H1 (cell line): ENCODE data around the gene DHPS. TPM values are rescaled to one million over a fixed set of nuclear protein-coding genes. Genes with fewer than 3 reads are reported as not detected.

Source experiments
- CTCF ChIA-PET: fragments of 300-600 bp; sonication (Branson Sonifier 250); formaldehyde crosslinking; loops from one replicate; lab custom pipeline; 2021; ENCODE audit not compliant: partially characterized antibody; lab: Charles Lee
- POLR2A ChIA-PET: fragments of 300-600 bp; sonication (Branson Sonifier 250); formaldehyde crosslinking; loops from one replicate; lab custom pipeline; 2021; ENCODE audit warnings: inconsistent platforms; ENCODE audit not compliant: partially characterized antibody; lab: Charles Lee
- DNase-seq, 2 experiments: peaks; one replicate each; pipeline versions ENCODE4 v3.0.0 to v3.0.0-alpha.2; 2010 to 2022; ENCODE audit warnings: low spot score in 2 of 2, low read depth in 1 of 2, mixed read lengths in 1 of 2
- FAIRE-seq: peaks from 2 replicates; lab custom pipeline; 2011; peaks lifted over from hg19 to GRCh38; lab: Jason Lieb, UNC
- H2AFZ ChIP-seq: 2 replicates; pipeline ENCODE4 v1.8.1; 2012; ENCODE audit warnings: low read length, inconsistent platforms
- H2AK5ac ChIP-seq: 2 replicates; pipeline ENCODE4 v1.6.1; 2013; ENCODE audit warnings: low read depth, low read length
- H2BK120ac ChIP-seq: replicated peaks from 2 replicates; pipeline ENCODE3; 2013; ENCODE audit warnings: low read depth, low read length, inconsistent platforms
- H2BK12ac ChIP-seq: 2 replicates; pipeline ENCODE4 v1.6.1; 2013; ENCODE audit warnings: low read depth, low read length
- H2BK15ac ChIP-seq: 2 replicates; pipeline ENCODE4 v1.6.1; 2013; ENCODE audit warnings: low read length
- H2BK20ac ChIP-seq: 2 replicates; pipeline ENCODE4 v1.6.1; 2013; ENCODE audit warnings: low read length
- H2BK5ac ChIP-seq: 2 replicates; pipeline ENCODE4 v1.6.1; 2013; ENCODE audit warnings: low read depth, low read length
- H3K14ac ChIP-seq: 2 replicates; pipeline ENCODE4 v1.6.1; 2013; ENCODE audit warnings: inconsistent platforms; ENCODE audit not compliant: insufficient read length
- H3K18ac ChIP-seq: 2 replicates; pipeline ENCODE4 v1.6.1; 2013; ENCODE audit warnings: low read length; ENCODE audit errors: extremely low read depth
- H3K23ac ChIP-seq: 2 replicates; pipeline ENCODE4 v1.6.1; 2013; ENCODE audit warnings: inconsistent platforms; ENCODE audit not compliant: insufficient read length
- H3K23me2 ChIP-seq: 2 replicates; pipeline ENCODE4 v1.6.1; 2013; ENCODE audit warnings: low read depth, low read length
- H3K27ac ChIP-seq: 2 replicates; pipeline ENCODE4 v1.6.1; 2011; ENCODE audit warnings: low read depth, low read length, inconsistent platforms
- H3K27me3 ChIP-seq, 4 experiments: replicated peaks in 1 of 4; 1 replicate in 1 of 4; 2 replicates in 3 of 4; pipeline versions ENCODE4 v1.6.1 to v1.8.1; 2011 to 2013; ENCODE audit warnings: low read length in 3 of 4, mild to moderate bottlenecking in 3 of 4, inconsistent platforms in 2 of 4, mixed read lengths in 2 of 4, moderate library complexity in 1 of 4; ENCODE audit not compliant: control insufficient read depth in 3 of 4, insufficient read depth in 3 of 4; ENCODE audit errors: extremely low read depth in 1 of 4
- H3K36me3 ChIP-seq, 4 experiments: 2 replicates each; pipeline versions ENCODE4 v1.6.1 to v1.8.1; 2011 to 2013; ENCODE audit warnings: mild to moderate bottlenecking in 4 of 4, low read length in 3 of 4, moderate library complexity in 2 of 4, control low read depth in 1 of 4, inconsistent platforms in 1 of 4; ENCODE audit not compliant: insufficient read depth in 4 of 4, control insufficient read depth in 2 of 4
- H3K4ac ChIP-seq: replicated peaks from 2 replicates; pipeline ENCODE3; 2013; ENCODE audit warnings: low read length, low read depth, mixed read lengths, inconsistent platforms; ENCODE audit not compliant: insufficient read length
- H3K4me1 ChIP-seq, 4 experiments: replicated peaks in 1 of 4; 1 replicate in 1 of 4; 2 replicates in 3 of 4; pipeline versions ENCODE4 v1.6.1 to v1.8.1; 2011 to 2013; ENCODE audit warnings: low read length in 3 of 4, inconsistent platforms in 2 of 4, mixed read lengths in 1 of 4; ENCODE audit not compliant: insufficient read depth in 4 of 4, control insufficient read depth in 3 of 4
- H3K4me2 ChIP-seq, 2 experiments: 2 replicates each; pipeline versions ENCODE4 v1.6.1 to v1.8.1; 2011 to 2013; ENCODE audit warnings: low read depth in 2 of 2, low read length in 2 of 2, control low read depth in 1 of 2, inconsistent platforms in 1 of 2, mild to moderate bottlenecking in 1 of 2; ENCODE audit not compliant: insufficient read depth in 1 of 2
- H3K4me3 ChIP-seq, 4 experiments: fragments of 200-600, 300-600 bp in 1 of 4; sonication (generic), shearing (Covaris generic), sonication (Bioruptor Twin) in 1 of 4; 2 replicates each; pipeline versions ENCODE4 v1.5.1 to v1.8.1; 2011 to 2016; ENCODE audit warnings: low read length in 4 of 4, low read depth in 3 of 4, control low read depth in 2 of 4, inconsistent platforms in 2 of 4, mild to moderate bottlenecking in 2 of 4, mixed read lengths in 1 of 4, moderate library complexity in 1 of 4; ENCODE audit not compliant: insufficient read depth in 2 of 4; ENCODE audit errors: extremely low read depth in 1 of 4
- H3K56ac ChIP-seq: replicated peaks from 2 replicates; pipeline ENCODE3; 2013; ENCODE audit warnings: low read depth, mild to moderate bottlenecking, mixed read lengths, low read length, inconsistent platforms; ENCODE audit not compliant: insufficient read length
- H3K79me1 ChIP-seq: 2 replicates; pipeline ENCODE4 v1.6.1; 2013; ENCODE audit warnings: low read depth, low read length, control low read depth
- H3K79me2 ChIP-seq, 2 experiments: 2 replicates each; pipeline versions ENCODE4 v1.6.1 to v1.8.1; 2012 to 2013; ENCODE audit warnings: low read length in 2 of 2, mild to moderate bottlenecking in 2 of 2, inconsistent platforms in 1 of 2; ENCODE audit not compliant: insufficient read depth in 2 of 2, control insufficient read depth in 1 of 2
- H3K9ac ChIP-seq, 4 experiments: replicated peaks in 1 of 4; 1 replicate in 1 of 4; 2 replicates in 3 of 4; pipeline versions ENCODE4 v1.6.1 to v1.8.1; 2011 to 2013; ENCODE audit warnings: low read depth in 3 of 4, low read length in 3 of 4, control low read depth in 2 of 4, mild to moderate bottlenecking in 2 of 4, moderate library complexity in 2 of 4, inconsistent platforms in 1 of 4; ENCODE audit errors: extremely low read depth in 1 of 4
- H3K9me3 ChIP-seq, 2 experiments: 2 replicates each; pipeline versions ENCODE4 v1.6.1 to v1.8.1; 2012 to 2013; ENCODE audit warnings: mild to moderate bottlenecking in 2 of 2, moderate library complexity in 2 of 2, control low read depth in 1 of 2, inconsistent platforms in 1 of 2, low read depth in 1 of 2, low read length in 1 of 2, mixed read lengths in 1 of 2; ENCODE audit not compliant: insufficient read depth in 2 of 2
- H4K20me1 ChIP-seq, 2 experiments: replicated peaks in 1 of 2; 2 replicates each; pipeline versions ENCODE3 to v1.8.1; 2011 to 2013; ENCODE audit warnings: inconsistent platforms in 2 of 2, low read length in 2 of 2, mild to moderate bottlenecking in 1 of 2; ENCODE audit not compliant: insufficient read depth in 2 of 2, control insufficient read depth in 1 of 2
- H4K5ac ChIP-seq: 2 replicates; pipeline ENCODE4 v1.6.1; 2013; ENCODE audit warnings: low read length, low read depth, mixed read lengths, inconsistent platforms; ENCODE audit not compliant: insufficient read length
- H4K8ac ChIP-seq: 2 replicates; pipeline ENCODE4 v1.8.0; 2013; ENCODE audit warnings: mild to moderate bottlenecking, moderate library complexity, low read length, inconsistent platforms; ENCODE audit not compliant: insufficient read depth; ENCODE audit errors: extremely low read depth
- H4K91ac ChIP-seq: replicated peaks from 2 replicates; pipeline ENCODE3; 2013; ENCODE audit warnings: low read length, mixed read lengths, inconsistent platforms; ENCODE audit not compliant: insufficient read length
- HDAC6 ChIP-seq: IDR thresholded peaks from one replicate; pipeline ENCODE4 v1.7.1; 2012; ENCODE audit warnings: low read depth, mild to moderate bottlenecking, inconsistent platforms, low read length, moderate library complexity
- KDM4A ChIP-seq: IDR thresholded peaks from one replicate; pipeline ENCODE4 v1.7.1; 2012; ENCODE audit warnings: low read depth, mild to moderate bottlenecking, moderate library complexity, low read length, inconsistent platforms; ENCODE audit not compliant: severe bottlenecking
- NANOG ChIP-seq: IDR thresholded peaks from 2 replicates; pipeline ENCODE4 v1.6.1; 2011; ENCODE audit warnings: low read length, low read depth, mild to moderate bottlenecking, inconsistent platforms; ENCODE audit not compliant: insufficient read depth, poor library complexity, severe bottlenecking
- PHF8 ChIP-seq: fragments of 200-600 bp; sonication (generic); conservative IDR thresholded peaks from 2 replicates; pipeline ENCODE4 v1.7.1; 2012; ENCODE audit warnings: low read depth, mild to moderate bottlenecking, inconsistent platforms, low read length, moderate library complexity
- POLR2AphosphoS5 ChIP-seq: IDR thresholded peaks from 2 replicates; pipeline ENCODE4 v1.6.1; 2011; ENCODE audit warnings: low read depth, low read length
- SP2 ChIP-seq: IDR thresholded peaks from 2 replicates; pipeline ENCODE4 v1.6.1; 2012; ENCODE audit warnings: mild to moderate bottlenecking, low read length, inconsistent platforms
- TAF1 ChIP-seq: IDR thresholded peaks from 2 replicates; pipeline ENCODE4 v1.6.1; 2011; ENCODE audit warnings: mild to moderate bottlenecking, low read depth, low read length
- TBP ChIP-seq: IDR thresholded peaks from 2 replicates; pipeline ENCODE4 v1.6.1; 2011; ENCODE audit warnings: low read depth, low read length, improper control_type of control experiment
- WGBS, 2 experiments: shearing (Covaris generic) in 1 of 2; methylation state at CpG; one replicate each; pipeline versions ENCODE4 v1.1.6 to v1.1.7; 2013 to 2015; ENCODE audit warnings: low lambda C conversion rate in 2 of 2, mixed read lengths in 2 of 2, inconsistent platforms in 1 of 2, low coverage in 1 of 2, missing lambda C conversion rate in 1 of 2; ENCODE audit not compliant: insufficient replicate concordance in 2 of 2, insufficient coverage in 1 of 2, insufficient read length in 1 of 2; ENCODE audit errors: extremely low coverage in 1 of 2, missing lambda C conversion rate in 1 of 2; 5-methylcytosine and 5-hydroxymethylcytosine counted together
- polyA plus RNA-seq, 7 experiments: library from polyadenylated mRNA; depleted of rRNA in 3 of 7; stranded (reverse) in 5 of 7; unstranded in 2 of 7; fragments of >200 nt in 5 of 7; fragments of 200-250 nt in 2 of 7; gene quantifications; 1 replicate in 5 of 7; 2 replicates in 1 of 7; 4 replicates in 1 of 7; pipeline versions ENCODE4 v1.2.1 to v1.2.3, GENCODE V29; 2011 to 2013; ENCODE audit warnings: missing spikeins in 2 of 7, mixed read lengths in 2 of 7
- total RNA-seq: library from RNA; stranded (reverse); fragmentation: NEBNext Ultra II Directional; extraction: Animal tissue kit (Norgen Biotek cat#: 25700); gene quantifications from 2 replicates; pipeline ENCODE4 v1.2.1, GENCODE V29; 2021
- TF ChIP-seq, protein P1 (sequence below): IDR thresholded peaks from 2 replicates; pipeline ENCODE4 v1.6.1; 2012; ENCODE audit warnings: low read length, inconsistent platforms

DHPS gene
- total and polyA plus RNA-seq, 2 of the 8 experiments (the other 6 are each of a cell fraction or from before 2014, with no cell fraction given), result 86.6 to 99.6 TPM

DNA sequence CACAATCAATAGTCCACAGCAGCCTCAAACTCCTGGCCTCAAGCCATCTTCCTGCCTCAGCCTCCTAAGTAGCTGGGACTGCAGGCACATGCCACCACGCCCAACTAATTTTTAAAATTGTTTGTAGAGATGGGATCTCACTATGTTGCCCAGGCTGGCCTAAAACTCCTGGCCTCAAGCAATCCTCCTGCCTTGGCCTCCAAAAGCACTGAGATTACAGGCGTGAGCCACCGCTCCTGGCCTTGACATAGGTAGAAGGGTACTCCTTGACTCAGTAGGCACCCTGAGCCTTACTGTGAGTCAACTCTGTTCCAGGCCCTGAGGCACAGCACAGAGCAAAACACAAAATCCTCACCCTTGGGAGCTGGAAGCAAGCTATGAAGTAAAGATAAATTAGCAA is 34.2 kb upstream of the DHPS start:
- Histone ChIP-seq H3K23ac (no peak overlapping the region), H3K4me2 (no peak overlapping the region), H4K5ac (no peak overlapping the region), H2BK15ac (no peak overlapping the region), H2AFZ (no peak overlapping the region), H3K23me2 (no peaks in the 10 kb centered on the region), H3K79me2 (peaks cover 17 to 46% of the 10 kb centered on the region in 2 experiments), H2BK20ac (no peak overlapping the region), H3K9me3 (no peaks in the 10 kb centered on the region), H3K27me3 (no peaks in the 10 kb centered on the region), H3K4me1 (peaks cover 0 to 6% (median 2%) of the 10 kb centered on the region in 4 experiments; a peak in 3 of 7 replicates), H3K4ac (no peak overlapping the region), H4K20me1 (peaks cover 12 to 23% of the 10 kb centered on the region in 2 experiments), H2BK5ac (no peak overlapping the region), H3K27ac (no peak overlapping the region), H3K18ac (no peak overlapping the region), H4K8ac (no peak overlapping the region), H3K9ac (no peak overlapping the region), H2AK5ac (no peak overlapping the region), H3K36me3 (peaks cover 32 to 58% (median 43%) of the 10 kb centered on the region in 4 experiments), H3K56ac (no peak overlapping the region), H2BK12ac (no peak overlapping the region), H3K14ac (no peak overlapping the region), H2BK120ac (no peak overlapping the region), H3K79me1 (peaks cover 10% of the 10 kb centered on the region; the same call in 1 of the 2 replicates), H4K91ac (no peak overlapping the region), H3K4me3 (no peak overlapping the region)
- no peak for DNase-seq
- 86% methylated on average over 3 of the region's 3 CpGs; no CpG with 5 or more reads in 1 of the 2 experiments for WGBS, 2 experiments
- POLR2A ChIA-PET, result interaction anchor here (0.9 to 12.9 kb wide), 4 partner anchors 12 to 35 kb away, joined by 3 to 258 read pairs (median 5); partner anchors contain the start of genes GET3 and TRIR
- CTCF ChIA-PET, result interaction anchor here (0.6 to 13.0 kb wide), 12 partner anchors 9 to 82 kb away, joined by 3 to 81 read pairs (median 4); partner anchors contain the start of gene TRIR
- no peak for FAIRE-seq
- TF ChIP-seq HDAC6 (no peak), TAF1 (no peak), NANOG (no peak), TBP (no peak), PHF8 (no peak), KDM4A (no peak), SP2 (no peak), POLR2AphosphoS5 (no peak)
- TF ChIP-seq, protein P1, sequence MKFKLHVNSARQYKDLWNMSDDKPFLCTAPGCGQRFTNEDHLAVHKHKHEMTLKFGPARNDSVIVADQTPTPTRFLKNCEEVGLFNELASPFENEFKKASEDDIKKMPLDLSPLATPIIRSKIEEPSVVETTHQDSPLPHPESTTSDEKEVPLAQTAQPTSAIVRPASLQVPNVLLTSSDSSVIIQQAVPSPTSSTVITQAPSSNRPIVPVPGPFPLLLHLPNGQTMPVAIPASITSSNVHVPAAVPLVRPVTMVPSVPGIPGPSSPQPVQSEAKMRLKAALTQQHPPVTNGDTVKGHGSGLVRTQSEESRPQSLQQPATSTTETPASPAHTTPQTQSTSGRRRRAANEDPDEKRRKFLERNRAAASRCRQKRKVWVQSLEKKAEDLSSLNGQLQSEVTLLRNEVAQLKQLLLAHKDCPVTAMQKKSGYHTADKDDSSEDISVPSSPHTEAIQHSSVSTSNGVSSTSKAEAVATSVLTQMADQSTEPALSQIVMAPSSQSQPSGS, result no peak
